Endothelial cell of umbilical vein (primary cell): Measurements from ENCODE around the gene ALDH8A1. TPM values are rescaled to one million over a fixed set of nuclear protein-coding genes. Genes with fewer than 3 reads are reported as not detected.

Source experiments
- BruUV-seq: library from RNA; stranded (reverse); fragments of 400-500 nt; replicated peaks from 2 replicates; lab custom pipeline; 2021; lab: Mats Ljungman, UMichigan
- CTCF ChIA-PET: fragments of 300-600, 350-600 bp; sonication (Branson Sonifier 250); formaldehyde crosslinking; loops from one replicate; lab custom pipeline; 2021; ENCODE audit warnings: antibody characterized with exemption, inconsistent platforms; lab: Charles Lee
- POLR2A ChIA-PET: fragments of 300-600, 350-600 bp; sonication (Branson Sonifier 250); formaldehyde crosslinking; loops from one replicate; lab custom pipeline; 2021; ENCODE audit warnings: antibody characterized with exemption, inconsistent platforms; lab: Charles Lee
- DNase-seq: peaks from one replicate; pipeline ENCODE4 v3.0.0-alpha.2; 2011; ENCODE audit warnings: low read depth, low spot score
- FAIRE-seq: peaks from 2 replicates; lab custom pipeline; 2011; peaks lifted over from hg19 to GRCh38; lab: Jason Lieb, UNC
- H2AFZ ChIP-seq: 2 replicates; pipeline ENCODE4 v1.6.0; 2012; ENCODE audit warnings: low read depth, low read length, control low read depth, inconsistent platforms
- H3K27ac ChIP-seq: 2 replicates; pipeline ENCODE4 v1.5.1; 2011; ENCODE audit warnings: low read depth, mild to moderate bottlenecking, control low read depth, low read length, moderate library complexity; ENCODE audit not compliant: insufficient read depth
- H3K27me3 ChIP-seq, 2 experiments: 2 replicates each; pipeline versions ENCODE4 v1.6.0 to v1.6.1; 2011; ENCODE audit warnings: low read length in 2 of 2, mixed read lengths in 1 of 2; ENCODE audit not compliant: control insufficient read depth in 2 of 2, insufficient read depth in 2 of 2
- H3K36me3 ChIP-seq, 2 experiments: 2 replicates in 1 of 2; 3 replicates in 1 of 2; pipeline ENCODE4 v1.5.1; 2011; ENCODE audit warnings: low read length in 2 of 2, mild to moderate bottlenecking in 1 of 2, moderate library complexity in 1 of 2; ENCODE audit not compliant: control insufficient read depth in 2 of 2, insufficient read depth in 2 of 2; ENCODE audit errors: extremely low read depth in 1 of 2
- H3K4me1 ChIP-seq: 3 replicates; pipeline ENCODE4 v1.5.1; 2011; ENCODE audit warnings: mild to moderate bottlenecking, low read length; ENCODE audit not compliant: control insufficient read depth, insufficient read depth; ENCODE audit errors: extremely low read depth
- H3K4me2 ChIP-seq: 2 replicates; pipeline ENCODE4 v1.6.1; 2011; ENCODE audit warnings: low read length, control low read depth, mixed read lengths; ENCODE audit not compliant: insufficient read depth
- H3K4me3 ChIP-seq, 3 experiments: fragments of 200-600 bp in 1 of 3; sonication (generic), shearing (Covaris generic) in 1 of 3; replicated peaks in 1 of 3; 2 replicates each; pipeline ENCODE4 v1.5.1; 2011 to 2016; ENCODE audit warnings: control low read depth in 3 of 3, low read length in 3 of 3, mild to moderate bottlenecking in 2 of 3, inconsistent platforms in 1 of 3, low read depth in 1 of 3, moderate library complexity in 1 of 3; ENCODE audit not compliant: insufficient read depth in 1 of 3
- H3K79me2 ChIP-seq: 2 replicates; pipeline ENCODE4 v1.6.0; 2012; ENCODE audit warnings: low read length, inconsistent platforms; ENCODE audit not compliant: control insufficient read depth, insufficient read depth
- H3K9ac ChIP-seq: replicated peaks from 2 replicates; pipeline ENCODE3; 2011; ENCODE audit warnings: low read length, control low read depth; ENCODE audit not compliant: insufficient read depth; ENCODE audit errors: extremely low read depth
- H3K9me1 ChIP-seq: replicated peaks from 3 replicates; pipeline ENCODE4 v1.6.0; 2011; ENCODE audit warnings: mild to moderate bottlenecking, low read length; ENCODE audit not compliant: control insufficient read depth, insufficient read depth; ENCODE audit errors: extremely low read depth
- H3K9me3 ChIP-seq: replicated peaks from 2 replicates; pipeline ENCODE4 v1.5.1; 2012; ENCODE audit warnings: low read length, inconsistent platforms; ENCODE audit not compliant: control insufficient read depth, insufficient read depth
- H4K20me1 ChIP-seq: replicated peaks from 2 replicates; pipeline ENCODE3; 2011; ENCODE audit warnings: mild to moderate bottlenecking, low read length; ENCODE audit not compliant: control insufficient read depth, insufficient read depth; ENCODE audit errors: extremely low read depth
- CTCF ChIP-seq, 2 donors: IDR thresholded peaks; 1 replicate in 1 of 2; 2 replicates in 1 of 2; pipeline ENCODE4 v1.5.1; 2011; ENCODE audit warnings: low read length in 2 of 2, mild to moderate bottlenecking in 2 of 2, moderate library complexity in 2 of 2, control low read depth in 1 of 2, inconsistent platforms in 1 of 2, low read depth in 1 of 2; ENCODE audit not compliant: insufficient read depth in 1 of 2; ENCODE audit errors: extremely low read depth in 1 of 2
- EZH2 ChIP-seq: IDR thresholded peaks from 2 replicates; pipeline ENCODE4 v1.6.1; 2012; ENCODE audit warnings: borderline replicate concordance, low read depth, mild to moderate bottlenecking, moderate library complexity, low read length, inconsistent platforms; ENCODE audit not compliant: severe bottlenecking
- FOS ChIP-seq: IDR thresholded peaks from 2 replicates; pipeline ENCODE4 v1.6.1; 2011; ENCODE audit warnings: mild to moderate bottlenecking, low read length, moderate library complexity, borderline replicate concordance; ENCODE audit not compliant: insufficient read depth
- GATA2 ChIP-seq: IDR thresholded peaks from 2 replicates; pipeline ENCODE4 v1.7.0; 2011; ENCODE audit warnings: low read depth, mild to moderate bottlenecking, moderate library complexity, mixed read lengths, low read length; ENCODE audit not compliant: insufficient read length, insufficient read depth
- JUN ChIP-seq: IDR thresholded peaks from 2 replicates; pipeline ENCODE4 v1.6.1; 2011; ENCODE audit warnings: borderline replicate concordance, low read depth; ENCODE audit not compliant: insufficient read length, insufficient read depth
- MAX ChIP-seq: IDR thresholded peaks from 2 replicates; pipeline ENCODE4 v1.6.1; 2011; ENCODE audit not compliant: insufficient read depth, insufficient read length
- MYC ChIP-seq: IDR thresholded peaks from one replicate; pipeline ENCODE4 v1.6.1; 2011; ENCODE audit warnings: mild to moderate bottlenecking, low read depth, low read length
- POLR2A ChIP-seq: IDR thresholded peaks from 2 replicates; pipeline ENCODE4 v1.6.1; 2012; ENCODE audit warnings: low read depth, mild to moderate bottlenecking, control low read depth, low read length
- POLR2AphosphoS5 ChIP-seq: IDR thresholded peaks from 2 replicates; pipeline ENCODE4 v1.6.1; 2012; ENCODE audit warnings: low read depth, mild to moderate bottlenecking, control low read depth, low read length, moderate library complexity; ENCODE audit not compliant: insufficient read depth
- dilution Hi-C: fragments of 300-500 bp; cut with MboI; formaldehyde crosslinking; loops from one replicate; pipeline ENCODE4 v1.15.0; 2019; ENCODE audit warnings: low sequenced_read_pairs; ENCODE audit not compliant: extremely low pct_ligation_motif_present
- intact Hi-C: fragments of 100-400 bp; cut with micrococcal nuclease; formaldehyde crosslinking; loops from one replicate; pipeline ENCODE4 v1.10.0; 2022
- polyA plus RNA-seq, 4 experiments: library from polyadenylated mRNA; depleted of rRNA in 3 of 4; stranded (reverse) in 3 of 4; unstranded in 1 of 4; fragments of >200 nt; gene quantifications; 2 replicates each; pipeline versions ENCODE4 v1.2.1 to v1.2.3, GENCODE V29; 2011 to 2012; ENCODE audit warnings: missing spikeins in 1 of 4
- total RNA-seq: library from RNA; stranded (reverse); gene quantifications from 2 replicates; pipeline ENCODE4 v1.2.3, GENCODE V29; 2021

ALDH8A1 gene
- total and polyA plus RNA-seq, 2 donors (not counting 3 experiments of a cell fraction or from before 2014, with no cell fraction given), result 0.08 to 0.95 TPM

- FAIRE-seq, result no peak
- Histone ChIP-seq H3K4me3 (no peak overlapping the region), H3K9me1 (no peaks in the 10 kb centered on the region), H3K79me2 (no peaks in the 10 kb centered on the region), H3K4me2 (no peak overlapping the region), H3K4me1 (peaks cover 4% of the 10 kb centered on the region), H2AFZ (no peak overlapping the region), H3K9ac (no peak overlapping the region), H3K27me3 (peaks cover 0 to 2% of the 10 kb centered on the region in 2 experiments), H3K27ac (no peak overlapping the region), H4K20me1 (no peaks in the 10 kb centered on the region), H3K36me3 (no peaks in the 10 kb centered on the region), H3K9me3 (no peaks in the 10 kb centered on the region)
- dilution Hi-C loops, result no loop called here
- BruUV-seq, result no TSS peak
- intact Hi-C loops, result no loop called here
- no peak for DNase-seq
- TF ChIP-seq POLR2A (no peak), JUN (no peak), MYC (no peak), MAX (no peak), CTCF (IDR thresholded peaks at IDR 0.05; ENCODE audit: extremely low read depth in 1 of 2, insufficient read depth in 1 of 2, low read depth in 1 of 2, low read length in 2 of 2) (no peak), EZH2 (no peak), FOS (no peak), GATA2 (no peak), POLR2AphosphoS5 (no peak)
- ChIA-PET CTCF (interaction anchor here (0.9 to 3.2 kb wide), 3 partner anchors 9 to 28 kb away, joined by 4 to 20 read pairs (median 4); no protein-coding TSS in a partner anchor), POLR2A (no interaction called here)
These were observed 31.4 kb downstream of the ALDH8A1 start for GRCh38 chr6:134918418-134918961.
